Ureter (tissue), 1 donor: ENCODE measurements around the gene RUBCNL. TPM values are rescaled to one million over a fixed set of nuclear protein-coding genes. Genes with fewer than 3 reads are reported as not detected.

Source experiments
- DNase-seq: peaks from one replicate; pipeline ENCODE4 v3.0.0-alpha.2; 2020; ENCODE audit warnings: low spot score
- total RNA-seq: library from RNA; stranded (reverse); gene quantifications from one replicate; pipeline ENCODE4 v1.2.4, GENCODE V29; 2023
- donor health status: DM: yes; HTN: yes; CAD: no.

RUBCNL gene
- total RNA-seq, 1 donor from 2014 or later = 4.2 TPM

GRCh38 chr13:46310066-46310465 lies 77.0 kb downstream of the RUBCNL start:
- DNase-seq = no peak

GRCh38 chr13:46307554-46307953 lies 79.5 kb downstream of the RUBCNL start:
- no peak for DNase-seq

GRCh38 chr13:46304546-46304945 lies 82.5 kb downstream of the RUBCNL start:
- no peak for DNase-seq

GRCh38 chr13:46303742-46304385 lies 83.2 kb downstream of the RUBCNL start:
- no peak for DNase-seq

- no peak for DNase-seq
Measured at GRCh38 chr13:46297361-46297811, 89.7 kb downstream of the RUBCNL start.

GRCh38 chr13:46296921-46297320 lies 90.1 kb downstream of the RUBCNL start:
- DNase-seq = no peak

GRCh38 chr13:46296115-46296822 lies 90.8 kb downstream of the RUBCNL start:
- no peak for DNase-seq

- DNase-seq = no peak
Measured at GRCh38 chr13:46295491-46296114, 91.4 kb downstream of the RUBCNL start.

GRCh38 chr13:46293436-46293835 lies 93.6 kb downstream of the RUBCNL start:
- no peak for DNase-seq

Other genes starting within 250 kb of the RUBCNL start
- 44.8 TPM for gene LCP1, start 205.1 kb downstream of the RUBCNL start, total RNA-seq
- gene LRRC63, start 175.3 kb downstream of the RUBCNL start, total RNA-seq = 0.83 TPM
- 27.3 TPM for gene LRCH1, start 165.9 kb upstream of the RUBCNL start, total RNA-seq